Hepatocyte (in vitro differentiated cells): ENCODE results near the gene PAWR. TPM values are rescaled to one million over a fixed set of nuclear protein-coding genes. Genes with fewer than 3 reads are reported as not detected.
"Not testable (repeated sequence)": the region's sequence is repeated elsewhere in the genome, so short reads cannot be mapped to it uniquely, and the experiment has no call there.

Source experiments
- DNase-seq: peaks from one replicate; pipeline ENCODE4 v3.0.0-alpha.2; 2016; ENCODE audit warnings: low spot score
- H2AFZ ChIP-seq: fragments of 200-600 bp; sonication (generic); 2 replicates; pipeline ENCODE4 v1.6.0; 2016; ENCODE audit warnings: antibody characterized with exemption, mild to moderate bottlenecking
- H3K27ac ChIP-seq: fragments of 200-600 bp; sonication (generic); 2 replicates; pipeline ENCODE4 v1.5.1; 2016; ENCODE audit warnings: mild to moderate bottlenecking
- H3K27me3 ChIP-seq: fragments of 200-600 bp; sonication (generic); 2 replicates; pipeline ENCODE4 v1.6.1; 2016
- H3K36me3 ChIP-seq: fragments of 200-600 bp; sonication (generic); replicated peaks from 2 replicates; pipeline ENCODE4 v1.5.1; 2016; ENCODE audit warnings: low read depth; ENCODE audit not compliant: insufficient read depth
- H3K4me1 ChIP-seq: fragments of 200-600 bp; sonication (generic); 2 replicates; pipeline ENCODE4 v1.5.1; 2016; ENCODE audit warnings: mild to moderate bottlenecking, moderate library complexity; ENCODE audit not compliant: insufficient read depth
- H3K4me2 ChIP-seq: fragments of 200-600 bp; sonication (generic); 2 replicates; pipeline ENCODE4 v1.6.0; 2016
- H3K4me3 ChIP-seq: fragments of 200-600 bp; sonication (generic); 2 replicates; pipeline ENCODE4 v1.5.1; 2016; ENCODE audit warnings: mild to moderate bottlenecking
- H3K79me2 ChIP-seq: fragments of 200-600 bp; sonication (generic); 2 replicates; pipeline ENCODE4 v1.6.0; 2017; ENCODE audit warnings: mild to moderate bottlenecking
- H3K9me2 ChIP-seq: fragments of 200-600 bp; sonication (generic); replicated peaks from 2 replicates; pipeline ENCODE4 v1.6.0; 2017; ENCODE audit warnings: mild to moderate bottlenecking; ENCODE audit not compliant: insufficient read depth
- H3K9me3 ChIP-seq: fragments of 200-600 bp; sonication (generic); 2 replicates; pipeline ENCODE4 v1.5.1; 2016; ENCODE audit warnings: low read depth, mild to moderate bottlenecking
- H4K20me1 ChIP-seq: fragments of 200-600 bp; sonication (generic); 2 replicates; pipeline ENCODE4 v1.6.0; 2016; ENCODE audit warnings: mild to moderate bottlenecking; ENCODE audit not compliant: insufficient read depth, poor library complexity, severe bottlenecking
- EZH2 ChIP-seq: fragments of 200-600 bp; sonication (generic); IDR thresholded peaks from 2 replicates; pipeline ENCODE4 v1.6.1; 2016; ENCODE audit warnings: antibody characterized with exemption, mild to moderate bottlenecking, borderline replicate concordance
- EZH2phosphoT487 ChIP-seq: fragments of 200-600 bp; sonication (generic); IDR thresholded peaks from one replicate; pipeline ENCODE4 v1.6.1; 2018; ENCODE audit warnings: antibody characterized with exemption, mild to moderate bottlenecking, low read depth, moderate library complexity; ENCODE audit not compliant: unreplicated experiment, severe bottlenecking
- WGBS: methylation state at CpG from one replicate; pipeline ENCODE4 v1.1.6; 2016; ENCODE audit warnings: low lambda C conversion rate; ENCODE audit errors: missing lambda C conversion rate; 5-methylcytosine and 5-hydroxymethylcytosine counted together
- polyA plus RNA-seq: library from polyadenylated mRNA; unstranded; fragments of >200 nt; fragmentation: Nextera tagmentation; extraction: Ambion mirVana; gene quantifications from 2 replicates; pipeline ENCODE4 v1.2.1, GENCODE V29; 2016
- total RNA-seq: library from RNA; depleted of rRNA; stranded (reverse); fragments of >200 nt; gene quantifications from 2 replicates; pipeline ENCODE4 v1.2.3, GENCODE V29; 2014
- TF ChIP-seq, protein P1 (sequence below): fragments of 200-600 bp; sonication (generic); IDR thresholded peaks from 2 replicates; pipeline ENCODE4 v1.5.1; 2016; ENCODE audit warnings: antibody characterized with exemption, mild to moderate bottlenecking; ENCODE audit not compliant: poor library complexity

Gene PAWR
- total and polyA plus RNA-seq, 2 experiments from 2014 or later, result 40.5 to 54.9 TPM

- Histone ChIP-seq H3K9me2 (no peaks in the 10 kb centered on the region), H3K79me2 (no peaks in the 10 kb centered on the region), H3K4me3 (no peak overlapping the region), H3K27ac (no peak overlapping the region), H3K4me2 (no peak overlapping the region), H3K4me1 (peaks cover 15% of the 10 kb centered on the region), H2AFZ (no peak overlapping the region), H3K36me3 (no peaks in the 10 kb centered on the region), H3K27me3 (no peaks in the 10 kb centered on the region), H3K9me3 (no peaks in the 10 kb centered on the region), H4K20me1 (no peaks in the 10 kb centered on the region)
- TF ChIP-seq EZH2phosphoT487 (no peak), EZH2 (no peak)
- TF ChIP-seq, protein P1, sequence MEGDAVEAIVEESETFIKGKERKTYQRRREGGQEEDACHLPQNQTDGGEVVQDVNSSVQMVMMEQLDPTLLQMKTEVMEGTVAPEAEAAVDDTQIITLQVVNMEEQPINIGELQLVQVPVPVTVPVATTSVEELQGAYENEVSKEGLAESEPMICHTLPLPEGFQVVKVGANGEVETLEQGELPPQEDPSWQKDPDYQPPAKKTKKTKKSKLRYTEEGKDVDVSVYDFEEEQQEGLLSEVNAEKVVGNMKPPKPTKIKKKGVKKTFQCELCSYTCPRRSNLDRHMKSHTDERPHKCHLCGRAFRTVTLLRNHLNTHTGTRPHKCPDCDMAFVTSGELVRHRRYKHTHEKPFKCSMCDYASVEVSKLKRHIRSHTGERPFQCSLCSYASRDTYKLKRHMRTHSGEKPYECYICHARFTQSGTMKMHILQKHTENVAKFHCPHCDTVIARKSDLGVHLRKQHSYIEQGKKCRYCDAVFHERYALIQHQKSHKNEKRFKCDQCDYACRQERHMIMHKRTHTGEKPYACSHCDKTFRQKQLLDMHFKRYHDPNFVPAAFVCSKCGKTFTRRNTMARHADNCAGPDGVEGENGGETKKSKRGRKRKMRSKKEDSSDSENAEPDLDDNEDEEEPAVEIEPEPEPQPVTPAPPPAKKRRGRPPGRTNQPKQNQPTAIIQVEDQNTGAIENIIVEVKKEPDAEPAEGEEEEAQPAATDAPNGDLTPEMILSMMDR, result no peak
- DNase-seq, result no peak
- WGBS, result 100% methylated on average over 3 of the region's 3 CpGs
Measured at GRCh38 chr12:79569679-79570078, 121.1 kb downstream of the PAWR start.

DNA sequence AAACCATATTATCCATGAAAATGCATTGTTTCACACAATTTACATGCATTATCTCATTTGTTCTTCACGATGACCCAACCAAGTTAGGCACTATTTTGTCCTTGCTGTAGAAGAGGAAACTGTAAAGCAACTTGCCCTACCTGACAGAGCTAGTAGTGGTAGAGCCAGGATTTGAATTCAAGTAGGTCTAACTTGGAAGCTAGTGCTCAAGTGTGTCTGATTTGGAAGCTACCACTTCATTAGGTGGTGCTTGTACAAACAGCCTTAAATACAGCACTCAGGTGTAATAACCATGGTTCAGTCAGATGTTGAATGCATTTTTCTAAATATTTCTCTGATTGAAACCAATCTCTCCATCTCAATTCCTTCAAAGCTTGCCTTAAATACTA is 123.6 kb downstream of the PAWR start:
- peaks cover 15% of the 10 kb centered on the region for H3K4me1 ChIP-seq
- H3K27me3 ChIP-seq, result no peaks in the 10 kb centered on the region
- H3K36me3 ChIP-seq, result no peaks in the 10 kb centered on the region
- WGBS, result 92% methylated on average over 1 of the region's 1 CpG
- no peaks in the 10 kb centered on the region for H3K79me2 ChIP-seq
- H3K4me2 ChIP-seq, result no peak overlapping the region
- no peaks in the 10 kb centered on the region for H4K20me1 ChIP-seq
- no peaks in the 10 kb centered on the region for H3K9me3 ChIP-seq
- no peak for DNase-seq
- H3K27ac ChIP-seq, result peak overlapping the region; percentile 70
- TF ChIP-seq EZH2phosphoT487, result no peak
- no peak for TF ChIP-seq EZH2
- TF ChIP-seq, protein P1, result no peak
- no peak overlapping the region for H2AFZ ChIP-seq
- H3K4me3 ChIP-seq, result no peak overlapping the region
- no peaks in the 10 kb centered on the region for H3K9me2 ChIP-seq

DNA sequence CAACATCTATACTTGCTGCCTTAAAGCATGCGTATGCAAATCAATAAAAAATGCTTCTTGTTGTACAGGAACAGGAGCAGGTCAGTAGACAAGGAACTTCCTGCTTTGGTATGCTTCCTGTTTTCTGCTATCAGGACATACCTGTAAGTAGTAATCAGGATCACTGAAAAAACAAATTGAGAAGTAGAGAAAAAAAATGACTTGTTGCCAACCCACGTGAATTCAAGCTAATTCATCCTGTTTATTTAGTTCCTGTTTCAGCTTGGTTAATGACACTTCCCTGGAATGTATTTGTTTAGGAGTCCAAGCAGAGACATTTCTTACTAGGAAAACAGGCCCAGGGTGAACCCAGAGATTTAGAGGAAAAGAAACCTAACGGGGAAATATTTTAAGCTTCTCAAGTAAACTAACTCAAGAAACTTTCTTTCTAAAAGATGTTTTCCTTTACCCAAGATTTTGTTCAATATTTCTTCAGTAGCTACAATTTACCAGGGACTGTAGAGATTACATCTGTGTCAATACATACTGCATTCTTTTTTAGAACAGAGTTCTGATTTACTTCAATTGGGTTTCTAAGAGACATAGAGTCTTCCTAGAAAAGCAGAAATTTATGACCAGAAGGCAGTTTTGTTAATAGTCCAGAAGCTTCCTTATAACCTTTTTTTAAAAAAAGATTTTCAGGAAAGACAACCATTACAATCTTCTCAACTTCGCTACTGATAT is 124.2 kb downstream of the PAWR start:
- 65% methylated on average over 4 of the region's 4 CpGs for WGBS
- Histone ChIP-seq H3K27me3 (no peaks in the 10 kb centered on the region), H3K4me2 (peak overlapping the region; percentile 2), H3K9me3 (no peaks in the 10 kb centered on the region), H3K27ac (peak overlapping the region; percentile 70), H3K79me2 (no peaks in the 10 kb centered on the region), H3K9me2 (no peaks in the 10 kb centered on the region), H2AFZ (no peak overlapping the region), H3K36me3 (no peaks in the 10 kb centered on the region), H3K4me3 (no peak overlapping the region), H3K4me1 (peaks cover 15% of the 10 kb centered on the region), H4K20me1 (no peaks in the 10 kb centered on the region)
- no peak for DNase-seq
- TF ChIP-seq, protein P1, result no peak
- TF ChIP-seq EZH2phosphoT487, result no peak
- TF ChIP-seq EZH2, result no peak

GRCh38 chr12:79564727-79565350 is 125.9 kb downstream of the PAWR start:
- 98% methylated on average over 21 of the region's 29 CpGs for whole genome bisulfite sequencing
- not testable (repeated sequence) for H3K9me2 ChIP-seq, H3K79me2 ChIP-seq, H3K27ac ChIP-seq, H3K36me3 ChIP-seq, DNase-seq, H2AFZ ChIP-seq, H4K20me1 ChIP-seq, H3K9me3 ChIP-seq, H3K4me2 ChIP-seq, H3K4me3 ChIP-seq, H3K27me3 ChIP-seq
- H3K4me1 ChIP-seq, result peaks cover 15% of the 10 kb centered on the region
